K562 (cell line): ENCODE results near the gene MYL11. TPM values are rescaled to one million over a fixed set of nuclear protein-coding genes. Genes with fewer than 3 reads are reported as not detected.

ENCODE experiments used
- ATAC-seq: fragments of 200-7000 bp; cut with Tn5 transposase; 3 replicates; pipeline ENCODE4 v1.9.1; 2020; ENCODE audit warnings: moderate library complexity
- BruUV-seq: library from RNA; stranded (reverse); fragments of 400-500 nt; replicated peaks from 2 replicates; lab custom pipeline; 2021; lab: Mats Ljungman, UMichigan
- CTCF ChIA-PET: fragments of 300-600 bp; formaldehyde crosslinking; extraction: SDS; loops from one replicate; lab custom pipeline; 2021; ENCODE audit warnings: low intra/inter-chr PET ratio; lab: Yijun Ruan, JAX
- POLR2A ChIA-PET: fragments of 300-600, 350-650 bp; sonication (Branson Sonifier 250); formaldehyde crosslinking; extraction: SDS; loops from one replicate; lab custom pipeline; 2021; ENCODE audit warnings: antibody characterized with exemption, inconsistent platforms; lab: Yijun Ruan, JAX
- DNase-seq, 4 experiments: peaks; one replicate each; pipeline versions ENCODE4 v3.0.0 to v3.0.0-alpha.2; 2011 to 2018; ENCODE audit warnings: low spot score in 3 of 4, mixed read lengths in 3 of 4; ENCODE audit errors: extremely low read depth in 1 of 4
- FAIRE-seq: peaks from 2 replicates; lab custom pipeline; 2011; peaks lifted over from hg19 to GRCh38; lab: Jason Lieb, UNC
- H2AFZ ChIP-seq: 2 replicates; pipeline ENCODE4 v1.6.0; 2011; ENCODE audit warnings: low read depth, low read length, control low read depth, inconsistent platforms
- H3K27ac ChIP-seq: fragments of 200-600 bp; 3 replicates; pipeline ENCODE4 v1.8.0; 2011; ENCODE audit warnings: low read depth, mild to moderate bottlenecking, control low read depth, inconsistent platforms, low read length, moderate library complexity, mixed read lengths; ENCODE audit errors: extremely low read depth
- H3K27me3 ChIP-seq, 2 experiments: fragments of 300-600 bp in 1 of 2; 2 replicates in 1 of 2; 3 replicates in 1 of 2; pipeline versions ENCODE4 v1.6.0 to v1.8.0; 2011; ENCODE audit warnings: inconsistent platforms in 2 of 2, low read length in 2 of 2, mild to moderate bottlenecking in 1 of 2, mixed read lengths in 1 of 2, moderate library complexity in 1 of 2; ENCODE audit not compliant: control insufficient read depth in 2 of 2, insufficient read depth in 2 of 2
- H3K36me3 ChIP-seq: fragments of 300-600 bp; 3 replicates; pipeline ENCODE4 v1.8.0; 2011; ENCODE audit warnings: mild to moderate bottlenecking, low read length, inconsistent platforms; ENCODE audit not compliant: control insufficient read depth, insufficient read depth
- H3K4me1 ChIP-seq, 2 experiments: fragments of 200-600 bp in 1 of 2; replicated peaks in 1 of 2; 2 replicates in 1 of 2; 3 replicates in 1 of 2; pipeline versions ENCODE4 v1.5.1 to v1.8.0; 2011; ENCODE audit warnings: inconsistent platforms in 2 of 2, low read length in 2 of 2, mild to moderate bottlenecking in 1 of 2, mixed read lengths in 1 of 2, moderate library complexity in 1 of 2; ENCODE audit not compliant: control insufficient read depth in 2 of 2, insufficient read depth in 2 of 2
- H3K4me2 ChIP-seq: 2 replicates; pipeline ENCODE4 v1.6.1; 2011; ENCODE audit warnings: low read length, control low read depth, inconsistent platforms, mixed read lengths; ENCODE audit not compliant: insufficient read depth
- H3K4me3 ChIP-seq: fragments of 200-600 bp; sonication (generic), shearing (Covaris generic); 2 replicates; pipeline ENCODE4 v1.5.1; 2016; ENCODE audit warnings: control low read depth, inconsistent platforms
- H3K79me2 ChIP-seq: fragments of 200-600 bp; 3 replicates; pipeline ENCODE4 v1.8.0; 2011; ENCODE audit warnings: low read length, inconsistent platforms; ENCODE audit not compliant: control insufficient read depth, insufficient read depth
- H3K9ac ChIP-seq, 2 experiments: 2 replicates each; pipeline versions ENCODE4 v1.6.0 to v1.6.1; 2011; ENCODE audit warnings: low read depth in 2 of 2, low read length in 2 of 2, control low read depth in 1 of 2, inconsistent platforms in 1 of 2, mild to moderate bottlenecking in 1 of 2, mixed read lengths in 1 of 2; ENCODE audit not compliant: insufficient read depth in 1 of 2
- H3K9me1 ChIP-seq: one replicate; pipeline ENCODE4 v1.6.0; 2011; ENCODE audit warnings: inconsistent platforms, mild to moderate bottlenecking, low read length, moderate library complexity; ENCODE audit not compliant: control insufficient read depth, insufficient read depth
- H3K9me3 ChIP-seq: replicated peaks from 2 replicates; pipeline ENCODE4 v1.5.1; 2011; ENCODE audit warnings: low read depth, low read length, inconsistent platforms; ENCODE audit not compliant: control insufficient read depth, insufficient read depth
- H4K20me1 ChIP-seq: replicated peaks from 2 replicates; pipeline ENCODE4 v1.6.1; 2011; ENCODE audit warnings: low read length, inconsistent platforms, mixed read lengths; ENCODE audit not compliant: control insufficient read depth, insufficient read depth
- BCL6 ChIP-seq: fragments of 250-450 bp; sonication (Bioruptor Pico); IDR thresholded peaks from 2 replicates; pipeline ENCODE4 v1.4.0; 2020
- CHD4 ChIP-seq: fragments of 200-600 bp; sonication (generic); IDR thresholded peaks from 3 replicates; pipeline ENCODE4 v1.6.1; 2012; ENCODE audit warnings: low read depth, mild to moderate bottlenecking, mixed read lengths, low read length, inconsistent platforms; ENCODE audit not compliant: insufficient read depth, insufficient replicate concordance, poor library complexity, severe bottlenecking
- CSDE1 ChIP-seq, 2 experiments: fragments of 450-650 bp; IDR thresholded peaks; 2 replicates each; pipeline ENCODE4 v1.6.1; 2016; ENCODE audit warnings: mild to moderate bottlenecking in 1 of 2
- CXXC5 ChIP-seq: fragments of 250-450 bp; sonication (Bioruptor Pico); IDR thresholded peaks from 2 replicates; pipeline ENCODE4 v1.8.0; 2022; ENCODE audit warnings: inconsistent platforms, mild to moderate bottlenecking, moderate library complexity
- E2F3 ChIP-seq: fragments of 250-450 bp; sonication (Bioruptor Pico); IDR thresholded peaks from 2 replicates; pipeline ENCODE4 v1.4.0; 2020; ENCODE audit warnings: mild to moderate bottlenecking
- E4F1 ChIP-seq: fragments of 250-450 bp; sonication (Bioruptor Pico); IDR thresholded peaks from 2 replicates; pipeline ENCODE4 v1.5.0; 2021; ENCODE audit warnings: mild to moderate bottlenecking, borderline replicate concordance
- ELF4 ChIP-seq: fragments of 450-650 bp; formaldehyde crosslinking; IDR thresholded peaks from 2 replicates; pipeline ENCODE4 v1.4.0; 2022; ENCODE audit warnings: missing genetic modification characterization
- GTF2E2 ChIP-seq: fragments of 200-800 bp; sonication (Bioruptor generic); IDR thresholded peaks from 2 replicates; pipeline ENCODE4 v1.6.1; 2016; ENCODE audit warnings: missing genetic modification characterization, missing compliant biosample characterization
- KDM5B ChIP-seq: fragments of 200-600 bp; sonication (generic); IDR thresholded peaks from 2 replicates; pipeline ENCODE4 v1.6.1; 2012; ENCODE audit warnings: low read depth, mild to moderate bottlenecking, moderate library complexity, low read length, control low read depth, inconsistent platforms; ENCODE audit not compliant: insufficient replicate concordance
- KLF13 ChIP-seq: fragments of 450-650 bp; IDR thresholded peaks from 2 replicates; pipeline ENCODE4 v1.6.1; 2016; ENCODE audit warnings: missing genetic modification characterization, low read depth, mild to moderate bottlenecking, missing compliant biosample characterization, moderate library complexity, borderline replicate concordance
- MTA3 ChIP-seq: fragments of 450-650 bp; formaldehyde crosslinking; IDR thresholded peaks from 2 replicates; pipeline ENCODE4 v1.6.1; 2017; ENCODE audit warnings: mild to moderate bottlenecking, borderline replicate concordance
- NFXL1 ChIP-seq: fragments of 450-650 bp; formaldehyde crosslinking; IDR thresholded peaks from 2 replicates; pipeline ENCODE4 v1.4.0; 2021; ENCODE audit warnings: mild to moderate bottlenecking
- RBBP5 ChIP-seq: fragments of 200-600 bp; sonication (generic); IDR thresholded peaks from 2 replicates; pipeline ENCODE4 v1.6.1; 2012; ENCODE audit warnings: borderline replicate concordance, mild to moderate bottlenecking, low read length, control low read depth, inconsistent platforms; ENCODE audit not compliant: insufficient read depth, poor library complexity, severe bottlenecking
- RBM14 ChIP-seq: fragments of 200-400 bp; formaldehyde crosslinking; IDR thresholded peaks from 2 replicates; pipeline ENCODE4 v1.6.1; 2018; ENCODE audit warnings: low read depth, mild to moderate bottlenecking, low read length, moderate library complexity, borderline replicate concordance; ENCODE audit not compliant: insufficient read depth
- SP2 ChIP-seq: IDR thresholded peaks from 2 replicates; pipeline ENCODE4 v1.6.1; 2011; ENCODE audit warnings: mild to moderate bottlenecking, low read depth, low read length, moderate library complexity; ENCODE audit not compliant: poor library complexity, severe bottlenecking; ENCODE audit errors: extremely low read depth
- TAF9B ChIP-seq: fragments of 450-650 bp; IDR thresholded peaks from 2 replicates; pipeline ENCODE4 v1.6.1; 2018; ENCODE audit warnings: mild to moderate bottlenecking; ENCODE audit not compliant: partially characterized antibody
- TCFL5 ChIP-seq: fragments of 250-450 bp; sonication (Bioruptor Pico); conservative IDR thresholded peaks from 2 replicates; pipeline ENCODE4 v1.6.1; 2021; ENCODE audit warnings: mild to moderate bottlenecking, moderate library complexity, matching md5 sums
- ZNF12 ChIP-seq: sonication (generic); formaldehyde crosslinking; IDR thresholded peaks from 2 replicates; pipeline ENCODE4 v1.4.0; 2020; ENCODE audit warnings: mild to moderate bottlenecking, missing genetic modification reagents
- ZNF165 ChIP-seq: fragments of 250-450 bp; sonication (Bioruptor Pico); IDR thresholded peaks from 2 replicates; pipeline ENCODE4 v1.4.0; 2020; ENCODE audit warnings: borderline replicate concordance
- WGBS: fragments of 100-300 bp; shearing (Covaris generic); methylation state at CpG from one replicate; pipeline ENCODE4 v1.1.6; 2016; ENCODE audit warnings: low coverage, mixed read lengths; ENCODE audit not compliant: insufficient coverage; ENCODE audit errors: missing lambda C conversion rate; 5-methylcytosine and 5-hydroxymethylcytosine counted together
- in situ Hi-C: fragments of 300-500 bp; cut with MboI; formaldehyde crosslinking; loops from 4 replicates; pipeline ENCODE4 v1.15.0; 2018; ENCODE audit warnings: inconsistent platforms, mixed read lengths
- intact Hi-C: fragments of 100-400 bp; cut with micrococcal nuclease; formaldehyde crosslinking; loops from 2 replicates; pipeline ENCODE4 v1.14.2; 2022
- polyA plus RNA-seq, 8 experiments: library from polyadenylated mRNA; depleted of rRNA in 4 of 8; stranded (reverse) in 5 of 8; unstranded in 3 of 8; fragments of >200 nt; fragmentation: Nextera tagmentation in 2 of 8; fragmentation: Illumina TruSeq in 1 of 8; extraction: Ambion mirVana in 2 of 8; extraction: Trizol in 1 of 8; gene quantifications; 2 replicates each; pipeline versions ENCODE4 v1.2.1 to v1.2.3, GENCODE V29; 2011 to 2014; ENCODE audit warnings: inconsistent platforms in 1 of 8, missing spikeins in 1 of 8
- total RNA-seq, 7 experiments: library from RNA; depleted of rRNA in 6 of 7; stranded (reverse); fragments of >200 nt in 6 of 7; fragmentation: Illumina TruSeq in 2 of 7; extraction: Trizol in 2 of 7; gene quantifications; 2 replicates each; pipeline versions ENCODE4 v1.2.1 to v1.2.3, GENCODE V29; 2011 to 2021; ENCODE audit warnings: low replicate concordance in 1 of 7

The MYL11 gene
- total and polyA plus RNA-seq, 9 of the 15 experiments (the other 6 are each of a cell fraction or from before 2014, with no cell fraction given): 0.31 to 1.5 (median 0.73) TPM; not detected in 4

- TF ChIP-seq MTA3: no peak
- no peak for TF ChIP-seq TAF9B
These were observed 26.5 kb upstream of the MYL11 start (continued) for GRCh38 chr16:30348113-30348512.

GRCh38 chr16:30348929-30349328 is 25.7 kb upstream of the MYL11 start:
- peaks cover 3 to 12% of the 10 kb centered on the region in 2 experiments; a peak in 4 of 5 replicates for H3K4me1 ChIP-seq
- POLR2A ChIA-PET: interaction anchor here (1.3 kb wide), 1 partner anchor 22 kb away, joined by 4 read pairs; no protein-coding TSS in a partner anchor
- DNase-seq: no peak
- no peak for FAIRE-seq
- intact Hi-C loops: no loop called here
- H3K27ac ChIP-seq: no peak overlapping the region
- no peaks in the 10 kb centered on the region for H3K9me3 ChIP-seq
- WGBS: 82% methylated on average over 7 of the region's 7 CpGs
- no peak overlapping the region for H3K9ac ChIP-seq
- H3K4me2 ChIP-seq: no peak overlapping the region
- TF ChIP-seq ELF4 (no peak), KLF13 (tag) (no peak), SP2 (no peak), RBM14 (no peak), RBBP5 (no peak), CHD4 (no peak), KDM5B (no peak), NFXL1 (CRISPR knock-in tag) (no peak), TCFL5 (CRISPR knock-in tag) (no peak), E2F3 (CRISPR knock-in tag) (no peak), BCL6 (no peak), CSDE1 (IDR thresholded peaks at IDR 0.05) (no peak), ZNF165 (CRISPR knock-in tag) (no peak), E4F1 (no peak), CXXC5 (no peak), ZNF12 (no peak), GTF2E2 (tag) (no peak)
- H3K9me1 ChIP-seq: no peaks in the 10 kb centered on the region
- in situ Hi-C loops: no loop called here
- no peak overlapping the region for H3K4me3 ChIP-seq
- no TSS peak for BruUV-seq
- H3K36me3 ChIP-seq: peaks cover 39% of the 10 kb centered on the region; the same call in 2 of the 3 replicates
- CTCF ChIA-PET: no interaction called here
- no peaks in the 10 kb centered on the region for H4K20me1 ChIP-seq
- no peaks in the 10 kb centered on the region for H3K27me3 ChIP-seq
- no peak for ATAC-seq
- no peak overlapping the region for H2AFZ ChIP-seq
- H3K79me2 ChIP-seq: peaks cover 10% of the 10 kb centered on the region
